Common myeloid progenitor, CD34-positive (primary cell): ENCODE measurements around the gene SV2B.
"Not testable (repeated sequence)": the region's sequence is repeated elsewhere in the genome, so short reads cannot be mapped to it uniquely, and the experiment has no call there.

Source experiments
- CTCF ChIA-PET: fragments of 350-600 bp; sonication (Branson Sonifier 250); formaldehyde crosslinking; loops from one replicate; lab custom pipeline; 2021; ENCODE audit warnings: antibody characterized with exemption; lab: Charles Lee
- POLR2A ChIA-PET: fragments of 350-600 bp; sonication (Branson Sonifier 250); formaldehyde crosslinking; loops from one replicate; lab custom pipeline; 2021; ENCODE audit warnings: antibody characterized with exemption; lab: Charles Lee
- DNase-seq, 3 donors: peaks; one replicate each; pipeline versions ENCODE4 v3.0.0 to v3.0.0-alpha.2; 2013
- H3K27ac ChIP-seq, 2 experiments: 1 replicate in 1 of 2; 2 replicates in 1 of 2; pipeline ENCODE4 v1.7.0; 2013; ENCODE audit warnings: inconsistent platforms in 2 of 2, low read length in 2 of 2, mild to moderate bottlenecking in 2 of 2, low read depth in 1 of 2, moderate library complexity in 1 of 2; ENCODE audit not compliant: severe bottlenecking in 2 of 2, insufficient read depth in 1 of 2, poor library complexity in 1 of 2
- H3K27me3 ChIP-seq, 5 experiments: replicated peaks in 2 of 5; 1 replicate in 3 of 5; 2 replicates in 2 of 5; pipeline versions ENCODE4 v1.6.1 to v1.7.0; 2013; ENCODE audit warnings: low read length in 4 of 5, mild to moderate bottlenecking in 2 of 5, moderate library complexity in 2 of 5, inconsistent platforms in 1 of 5; ENCODE audit not compliant: insufficient read depth in 5 of 5, control insufficient read depth in 4 of 5
- H3K36me3 ChIP-seq, 4 experiments: 1 replicate in 2 of 4; 2 replicates in 2 of 4; pipeline versions ENCODE4 v1.6.1 to v1.7.0; 2013; ENCODE audit warnings: low read length in 3 of 4, control low read depth in 1 of 4, mild to moderate bottlenecking in 1 of 4; ENCODE audit not compliant: control insufficient read depth in 4 of 4, insufficient read depth in 4 of 4
- H3K4me1 ChIP-seq, 4 experiments: 1 replicate in 3 of 4; 2 replicates in 1 of 4; pipeline versions ENCODE4 v1.6.1 to v1.7.1; 2013; ENCODE audit warnings: low read length in 3 of 4, mild to moderate bottlenecking in 3 of 4, control low read depth in 1 of 4, inconsistent platforms in 1 of 4, moderate library complexity in 1 of 4; ENCODE audit not compliant: control insufficient read depth in 4 of 4, insufficient read depth in 4 of 4; ENCODE audit errors: control extremely low read depth in 1 of 4
- H3K4me3 ChIP-seq, 7 experiments: 1 replicate in 4 of 7; 2 replicates in 3 of 7; pipeline versions ENCODE4 v1.5.1 to v1.7.0; 2013; ENCODE audit warnings: mild to moderate bottlenecking in 7 of 7, low read length in 6 of 7, moderate library complexity in 6 of 7, inconsistent platforms in 2 of 7, low read depth in 2 of 7, control low read depth in 1 of 7; ENCODE audit not compliant: insufficient read depth in 4 of 7, control insufficient read depth in 1 of 7; ENCODE audit errors: extremely low read depth in 1 of 7
- H3K9me3 ChIP-seq, 5 experiments: 1 replicate in 4 of 5; 2 replicates in 1 of 5; pipeline versions ENCODE4 v1.6.1 to v1.7.1; 2013; ENCODE audit warnings: low read length in 4 of 5, mild to moderate bottlenecking in 2 of 5, inconsistent platforms in 1 of 5, low read depth in 1 of 5, moderate library complexity in 1 of 5; ENCODE audit not compliant: control insufficient read depth in 4 of 5, insufficient read depth in 2 of 5; ENCODE audit errors: control extremely low read depth in 1 of 5
- WGBS: methylation state at CpG from one replicate; pipeline ENCODE4 v1.1.5; 2013; ENCODE audit not compliant: insufficient coverage; 5-methylcytosine and 5-hydroxymethylcytosine counted together

SV2B gene

GRCh38 chr15:91073768-91074167 lies 26.3 kb upstream of the SV2B start:
- CTCF ChIA-PET = interaction anchor here (1.0 to 1.5 kb wide), 2 partner anchors 11 to 18 kb away, joined by 3 to 5 read pairs; no protein-coding TSS in a partner anchor
- no peaks in the 10 kb centered on the region for H3K4me1 ChIP-seq
- peaks cover 0 to 3% (median 2%) of the 10 kb centered on the region in 5 experiments for H3K9me3 ChIP-seq
- H3K36me3 ChIP-seq = no peaks in the 10 kb centered on the region
- POLR2A ChIA-PET = no interaction called here
- peaks cover 0 to 11% (median 0%) of the 10 kb centered on the region in 5 experiments for H3K27me3 ChIP-seq
- 100% methylated on average over 1 of the region's 1 CpG for WGBS
- H3K4me3 ChIP-seq = no peak overlapping the region
- H3K27ac ChIP-seq = no peak overlapping the region
- DNase-seq = no peak

GRCh38 chr15:91075739-91076138 lies 24.3 kb upstream of the SV2B start:
- POLR2A ChIA-PET = no interaction called here
- WGBS = 89% methylated on average over 1 of the region's 1 CpG
- Histone ChIP-seq H3K4me3 (no peak overlapping the region), H3K9me3 (peaks cover 0 to 11% (median 7%) of the 10 kb centered on the region in 5 experiments), H3K27ac (no peak overlapping the region), H3K36me3 (no peaks in the 10 kb centered on the region), H3K4me1 (no peaks in the 10 kb centered on the region), H3K27me3 (peaks cover 0 to 7% (median 0%) of the 10 kb centered on the region in 5 experiments)
- CTCF ChIA-PET = no interaction called here
- DNase-seq = peak in 2 of 3 donors; percentile 6 to 24

GRCh38 chr15:91077029-91077428 lies 23.0 kb upstream of the SV2B start:
- Histone ChIP-seq H3K36me3 (no peaks in the 10 kb centered on the region), H3K4me1 (no peaks in the 10 kb centered on the region), H3K27ac (no peak overlapping the region), H3K27me3 (peaks cover 0 to 3% (median 0%) of the 10 kb centered on the region in 5 experiments), H3K4me3 (no peak overlapping the region), H3K9me3 (peaks cover 0 to 11% (median 8%) of the 10 kb centered on the region in 5 experiments)
- CTCF ChIA-PET = no interaction called here
- DNase-seq = no peak
- POLR2A ChIA-PET = no interaction called here

- H3K4me1 ChIP-seq, H3K36me3 ChIP-seq, H3K9me3 ChIP-seq, CTCF ChIA-PET, H3K4me3 ChIP-seq, POLR2A ChIA-PET, H3K27ac ChIP-seq, DNase-seq: not testable (repeated sequence)
- WGBS = no CpG with 5 or more reads among the region's 4 CpGs
- H3K27me3 ChIP-seq = peaks cover 5 to 36% (median 16%) of the 10 kb centered on the region in 5 experiments
Observed at GRCh38 chr15:91093866-91094265, 6.2 kb upstream of the SV2B start.

GRCh38 chr15:91098451-91098850 lies 1.6 kb upstream of the SV2B start:
- Histone ChIP-seq H3K27me3 (peaks cover 30 to 81% (median 44%) of the 10 kb centered on the region in 5 experiments), H3K4me1 (peaks cover 0 to 22% (median 21%) of the 10 kb centered on the region in 4 experiments), H3K4me3 (no peak overlapping the region), H3K9me3 (peaks cover 0 to 4% (median 0%) of the 10 kb centered on the region in 5 experiments), H3K36me3 (no peaks in the 10 kb centered on the region), H3K27ac (no peak overlapping the region)
- ChIA-PET CTCF (interaction anchor here (0.6 to 1.1 kb wide), 2 partner anchors 362 to 754 kb away, joined by 3 read pairs; no protein-coding TSS in a partner anchor), POLR2A (no interaction called here)
- 92% methylated on average over 6 of the region's 6 CpGs for WGBS
- DNase-seq = no peak

- H3K4me3 ChIP-seq = peak overlapping the region; percentile 52 to 82 (median 67)
- H3K36me3 ChIP-seq = no peaks in the 10 kb centered on the region
- no peak overlapping the region for H3K27ac ChIP-seq
- peaks cover 30 to 86% (median 49%) of the 10 kb centered on the region in 5 experiments for H3K27me3 ChIP-seq
- H3K9me3 ChIP-seq = peaks cover 0 to 4% (median 0%) of the 10 kb centered on the region in 5 experiments
- under 1% methylated on average over 18 of the region's 22 CpGs for WGBS
- CTCF ChIA-PET = interaction anchor here (0.9 to 1.4 kb wide), 3 partner anchors 10 to 59 kb away, joined by 3 to 6 read pairs (median 4); no protein-coding TSS in a partner anchor
- POLR2A ChIA-PET = no interaction called here
- DNase-seq = peak; percentile 46 to 64 (median 55)
- peaks cover 0 to 22% (median 21%) of the 10 kb centered on the region in 4 experiments for H3K4me1 ChIP-seq
Observed at GRCh38 chr15:91099616-91099994, 452 bp upstream of the SV2B start.

- Histone ChIP-seq H3K9me3 (no peaks in the 10 kb centered on the region), H3K27ac (no peak overlapping the region), H3K4me1 (peaks cover 0 to 22% (median 21%) of the 10 kb centered on the region in 4 experiments), H3K4me3 (peak overlapping the region in 6 of 7 experiments; percentile 52 to 82 (median 68)), H3K27me3 (peaks cover 28 to 75% (median 46%) of the 10 kb centered on the region in 5 experiments), H3K36me3 (no peaks in the 10 kb centered on the region)
- ChIA-PET CTCF (interaction anchor here (1.3 kb wide), 1 partner anchor 58 kb away, joined by 3 read pairs; no protein-coding TSS in a partner anchor), POLR2A (no interaction called here)
- 10% methylated on average over 14 of the region's 18 CpGs for WGBS
- peak in 2 of 3 donors; percentile 12 to 41 for DNase-seq
Observed at GRCh38 chr15:91100814-91101607, 954 bp downstream of the SV2B start.
